IPS-11a (cell line): ENCODE measurements around the gene DNAJC4.
A peak's percentile ranks its signal among the peaks of the same experiment; 100 is the strongest.

ENCODE experiments used
- H3K4me3 ChIP-seq: one replicate; pipeline ENCODE4 v1.5.1; 2013; ENCODE audit warnings: low read depth, low read length, control low read depth

DNAJC4 gene, protein sequence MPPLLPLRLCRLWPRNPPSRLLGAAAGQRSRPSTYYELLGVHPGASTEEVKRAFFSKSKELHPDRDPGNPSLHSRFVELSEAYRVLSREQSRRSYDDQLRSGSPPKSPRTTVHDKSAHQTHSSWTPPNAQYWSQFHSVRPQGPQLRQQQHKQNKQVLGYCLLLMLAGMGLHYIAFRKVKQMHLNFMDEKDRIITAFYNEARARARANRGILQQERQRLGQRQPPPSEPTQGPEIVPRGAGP

DNA sequence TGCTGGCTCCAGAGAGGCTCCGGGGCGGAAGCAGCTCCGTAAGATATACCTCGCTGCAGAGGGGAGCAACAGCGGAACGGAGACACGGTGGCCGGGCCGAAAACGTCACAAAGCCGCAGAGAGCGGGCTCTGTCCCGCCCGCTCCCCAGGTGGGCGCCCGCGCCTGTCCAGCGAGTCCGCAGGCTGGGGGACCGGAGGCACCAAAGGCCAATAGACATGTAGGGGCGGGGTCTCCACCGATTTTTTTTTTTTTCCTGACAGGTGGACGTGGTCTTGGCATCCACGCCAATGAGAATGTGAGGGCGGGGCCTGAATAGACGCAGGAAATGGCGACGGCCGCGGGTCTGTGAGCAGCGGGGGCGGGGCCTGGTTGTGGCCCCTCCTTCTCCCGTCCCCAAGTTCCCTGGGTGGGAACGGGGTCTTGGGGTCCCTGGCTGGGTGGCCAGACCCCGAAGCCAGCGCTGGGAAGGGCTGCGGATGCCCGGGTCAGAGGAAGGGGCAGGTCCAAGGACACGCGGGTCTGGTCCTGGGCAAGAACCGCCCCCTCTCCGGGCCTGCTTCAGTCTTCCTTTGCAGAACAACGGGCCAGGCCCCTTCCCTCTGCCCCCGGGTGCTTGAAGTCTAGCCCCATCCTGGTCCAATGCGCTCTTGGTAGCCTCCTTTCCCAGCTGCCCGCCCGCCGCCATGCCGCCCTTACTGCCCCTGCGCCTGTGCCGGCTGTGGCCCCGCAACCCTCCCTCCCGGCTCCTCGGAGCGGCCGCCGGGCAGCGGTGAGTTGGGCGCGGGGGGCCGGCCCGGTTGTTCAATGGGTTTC is at the start of gene DNAJC4:
Gene DNAJC4 (plus strand): TSS at position 378 of the 814 bp plus-strand sequence. CDS start 307 bp downstream, at position 685.
- peak within 1 kb of the TSS; percentile 61 for H3K4me3 ChIP-seq

DNA sequence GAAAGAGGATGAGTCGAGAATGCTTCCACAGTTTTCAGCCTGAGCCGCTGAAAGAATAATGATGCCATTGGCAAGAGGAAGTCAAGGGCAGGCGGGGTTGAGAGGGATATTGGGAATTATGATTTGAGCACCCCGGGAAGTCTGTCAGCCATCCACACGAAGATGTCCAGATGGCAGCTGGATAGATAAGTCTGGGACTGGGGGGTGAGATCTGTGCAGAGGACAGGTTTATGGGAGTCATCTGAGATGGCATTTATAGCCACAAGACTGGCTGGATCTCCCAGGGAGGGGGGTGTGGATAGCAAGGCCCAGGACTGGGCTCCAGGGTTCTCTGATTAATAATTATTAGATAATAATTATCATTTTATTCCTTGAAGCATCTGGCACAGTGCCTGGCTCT is 49.5 kb upstream of the DNAJC4 start:
- no peak overlapping the region for H3K4me3 ChIP-seq

DNA sequence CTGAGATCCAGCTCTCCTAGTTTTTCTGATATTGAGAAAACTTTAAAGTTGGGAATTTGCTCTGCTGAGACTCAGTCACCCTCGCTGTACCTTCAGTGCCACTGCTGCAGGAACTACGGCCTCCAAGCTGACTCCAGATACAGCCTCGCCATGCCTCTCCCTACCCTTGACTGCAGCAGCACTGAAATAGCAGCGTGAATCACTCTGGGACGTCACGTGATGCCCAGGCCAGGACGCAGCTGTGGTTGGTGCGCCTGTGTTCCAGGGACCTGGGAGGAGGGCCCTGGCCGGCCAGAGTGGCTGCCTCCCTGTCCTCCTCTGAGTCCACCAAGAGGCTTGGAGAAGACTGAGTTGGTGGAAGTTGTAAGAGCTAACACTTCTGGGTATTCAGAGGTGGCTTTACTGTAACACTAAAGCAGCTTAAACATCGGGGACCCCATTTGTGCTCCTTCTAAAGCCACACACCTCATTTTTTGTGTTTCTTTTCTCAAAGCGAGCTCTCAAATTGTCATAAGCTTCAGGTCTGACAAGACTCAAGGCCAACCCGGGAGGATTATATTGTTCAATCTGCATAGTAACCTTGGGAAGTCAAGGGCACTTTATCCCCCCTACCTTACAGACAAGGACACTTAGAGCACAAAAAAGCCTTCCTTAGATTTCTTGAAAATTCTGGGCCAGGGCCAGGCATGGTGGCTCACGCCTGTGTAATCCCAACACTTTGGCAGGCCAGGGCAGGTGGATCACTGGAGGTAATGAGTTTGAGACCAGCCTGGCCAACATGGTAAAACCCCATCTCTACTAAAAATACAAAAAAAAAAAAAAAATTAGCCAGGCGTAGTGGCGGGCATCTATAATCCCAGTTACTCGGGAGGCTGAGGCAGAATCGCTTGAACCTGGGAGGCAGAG is 48.6 kb upstream of the DNAJC4 start:
- no peak overlapping the region for H3K4me3 ChIP-seq

DNA sequence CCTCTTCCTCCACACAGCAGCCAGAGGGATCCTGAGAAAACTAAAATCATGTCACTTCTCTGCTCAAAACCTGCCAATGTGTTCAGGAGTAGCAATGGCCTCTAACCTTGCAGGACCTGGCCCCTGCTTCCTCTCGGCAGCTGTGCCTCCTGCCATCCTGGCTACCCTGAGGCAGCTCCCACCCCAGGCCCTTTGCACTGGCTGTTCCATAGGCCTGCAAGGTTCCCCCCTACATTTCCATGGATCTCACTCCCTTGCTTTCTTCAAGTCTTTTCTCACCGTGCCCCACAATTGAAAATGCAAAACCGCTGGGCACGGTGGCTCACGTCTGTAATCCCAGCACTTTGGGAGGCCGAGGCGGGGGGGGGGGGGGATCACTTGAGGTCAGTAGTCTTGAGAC is 46.5 kb upstream of the DNAJC4 start:
- no peak overlapping the region for H3K4me3 ChIP-seq

DNA sequence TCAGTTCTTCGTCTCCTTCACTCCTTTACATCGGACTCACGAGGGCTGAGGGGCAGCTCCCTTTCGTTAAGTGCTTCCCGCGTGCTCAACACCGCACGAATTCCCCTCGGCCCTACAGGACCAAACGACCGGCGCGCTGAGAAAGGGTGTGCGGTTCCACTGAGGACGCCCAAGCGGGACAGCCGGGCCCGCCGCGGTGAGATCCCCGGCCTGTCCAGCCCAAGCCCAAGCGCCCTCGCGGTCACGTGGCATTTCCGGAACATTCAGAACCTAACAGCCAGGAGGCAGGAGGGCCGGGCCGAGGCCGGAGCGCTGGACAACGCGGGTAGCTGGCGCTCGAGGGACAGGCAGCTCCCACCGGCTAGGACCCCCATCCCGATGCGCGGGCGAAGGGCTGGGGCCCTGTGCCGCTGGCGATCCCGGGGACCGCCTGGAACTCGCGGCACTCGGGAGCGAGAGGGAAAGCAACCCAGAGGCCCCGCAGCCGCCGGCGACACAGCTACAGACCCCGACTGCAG is 45.1 kb upstream of the DNAJC4 start:
- H3K4me3 ChIP-seq, result peak overlapping the region; percentile 94

DNA sequence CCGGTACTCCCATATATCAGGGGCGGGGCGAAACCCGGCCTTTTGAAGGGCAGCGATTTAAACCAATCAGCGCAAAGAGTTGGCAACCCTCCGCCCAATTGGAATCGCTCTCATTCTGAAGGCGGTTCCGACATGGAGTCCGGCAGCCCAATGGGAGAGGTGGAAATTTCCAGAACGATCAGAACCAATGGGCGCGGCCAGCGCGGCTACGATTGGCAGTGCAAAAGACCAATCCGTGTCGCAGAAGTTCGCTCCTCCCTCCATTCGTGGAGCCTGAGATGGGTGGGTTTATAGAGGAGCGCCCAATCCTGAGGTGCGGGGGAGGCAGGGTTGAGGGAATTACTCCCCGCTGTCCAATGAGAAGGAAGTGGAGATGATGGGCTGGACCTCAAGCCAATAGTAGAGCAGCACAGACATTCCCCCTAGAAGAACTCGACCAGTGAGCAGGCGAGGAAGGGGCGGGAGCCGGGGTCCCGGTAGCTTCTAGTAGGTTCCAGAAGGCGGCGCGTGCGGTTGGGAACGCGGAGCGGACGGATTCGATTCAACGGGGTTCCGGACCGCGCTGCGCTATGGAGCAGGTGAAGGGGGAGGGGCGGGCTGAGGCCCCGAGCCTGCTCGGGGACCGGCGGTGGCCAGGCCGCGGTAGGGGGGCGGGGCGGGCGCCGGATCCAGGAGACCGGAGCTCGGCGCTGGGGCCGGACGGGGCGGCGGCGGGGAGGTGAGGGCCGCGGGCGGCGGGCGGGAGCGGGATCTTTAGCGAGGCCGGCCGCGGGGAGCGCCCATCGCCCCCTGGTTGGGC is 44.5 kb upstream of the DNAJC4 start, which contains the start of gene STIP1:
Gene STIP1 (plus strand): TSS at position 479 of the 799 bp plus-strand sequence. CDS start 91 bp downstream, at position 570.
- peak within 1 kb of the TSS; percentile 94 for H3K4me3 ChIP-seq

DNA sequence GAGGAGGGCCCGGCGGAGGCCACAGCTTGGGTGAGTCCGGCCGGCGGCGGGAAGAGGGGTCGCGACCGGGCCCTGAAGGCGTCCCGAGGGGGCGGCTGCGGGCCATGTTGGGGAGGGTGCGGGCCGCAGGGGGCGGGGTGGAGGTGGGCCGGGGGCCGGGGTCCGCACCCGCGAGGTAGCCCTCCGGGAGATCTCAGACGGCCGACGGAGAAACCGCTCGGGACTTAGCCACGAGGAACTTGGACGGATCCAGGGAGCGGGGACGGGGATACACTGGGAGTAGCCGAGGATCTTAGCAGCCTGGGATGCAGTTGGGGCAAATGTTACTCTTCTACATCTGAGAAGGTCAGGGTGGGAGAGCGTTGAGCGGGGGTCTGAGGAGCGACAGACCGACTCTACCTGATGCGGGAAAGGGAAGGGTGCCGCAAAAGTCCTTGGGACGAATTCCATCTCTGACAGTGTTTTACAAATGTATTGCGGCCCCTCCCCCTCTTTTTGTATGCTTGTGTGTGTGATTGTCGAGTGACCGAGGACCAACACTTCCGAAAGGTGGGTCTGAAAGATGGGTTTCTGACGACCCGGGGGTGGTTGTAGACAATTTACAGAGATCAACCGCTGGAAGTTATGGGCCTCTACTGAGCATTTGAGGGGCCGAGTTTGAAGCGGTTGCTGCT is 43.7 kb upstream of the DNAJC4 start:
- H3K4me3 ChIP-seq, result no peak overlapping the region

DNA sequence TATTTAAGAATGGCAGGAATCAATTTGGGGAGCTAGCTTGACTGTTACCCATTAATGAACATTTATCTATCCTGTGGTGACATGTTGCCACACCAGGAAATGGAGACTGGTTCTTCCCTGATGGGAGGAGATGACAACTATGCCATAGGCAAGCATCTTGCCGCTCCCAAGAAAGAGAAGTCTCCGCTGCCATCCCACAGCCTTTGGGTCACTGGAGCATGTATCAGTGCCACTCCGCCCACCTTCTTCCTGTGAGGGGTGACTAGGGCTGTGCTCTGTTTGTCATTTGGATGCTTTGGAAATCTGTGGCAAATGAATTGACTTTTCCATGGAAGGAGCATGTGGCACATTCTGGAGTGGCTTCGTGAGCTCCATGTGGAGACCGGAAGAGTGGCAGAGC is 37.9 kb upstream of the DNAJC4 start:
- no peak overlapping the region for H3K4me3 ChIP-seq

DNA sequence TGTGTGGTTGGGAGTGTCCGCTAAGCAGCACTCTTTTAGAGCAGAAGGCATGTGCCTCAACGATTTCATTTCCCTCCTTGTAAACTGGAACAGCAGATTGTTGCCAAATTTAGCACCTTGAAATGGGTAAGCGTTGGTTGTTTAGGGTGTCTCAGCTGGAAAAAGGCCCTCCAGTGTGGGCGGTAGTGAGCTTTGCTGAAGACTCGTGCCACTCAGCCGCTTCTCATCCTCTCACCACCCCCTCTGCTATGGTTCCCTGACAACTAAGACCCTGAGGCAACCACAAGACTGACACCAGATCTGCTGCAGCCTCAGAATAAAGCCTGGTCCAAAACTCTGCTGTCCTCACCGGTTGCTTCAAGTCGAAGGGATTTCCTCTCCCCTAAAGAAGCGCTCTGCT is 33.7 kb upstream of the DNAJC4 start:
- no peak overlapping the region for H3K4me3 ChIP-seq

DNA sequence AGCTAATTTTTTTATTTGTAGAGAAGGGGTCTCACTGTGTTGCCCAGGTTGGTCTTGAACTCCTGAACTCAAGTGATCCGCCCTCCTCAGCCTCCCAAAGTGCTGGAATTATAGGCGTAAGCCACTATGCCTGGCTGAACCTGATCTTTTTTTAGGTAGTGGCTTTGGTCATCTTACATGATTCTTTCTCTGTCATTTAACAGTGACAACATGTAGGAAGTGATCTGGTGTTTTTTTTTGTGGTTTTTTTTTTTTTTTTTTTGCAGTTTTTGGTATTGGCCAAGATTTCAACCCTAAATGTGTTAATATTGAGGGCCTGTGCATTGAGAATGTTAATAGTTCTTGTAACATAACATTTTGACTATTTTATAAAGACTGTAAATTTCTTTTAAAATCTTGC is 31.8 kb upstream of the DNAJC4 start:
- no peak overlapping the region for H3K4me3 ChIP-seq

DNA sequence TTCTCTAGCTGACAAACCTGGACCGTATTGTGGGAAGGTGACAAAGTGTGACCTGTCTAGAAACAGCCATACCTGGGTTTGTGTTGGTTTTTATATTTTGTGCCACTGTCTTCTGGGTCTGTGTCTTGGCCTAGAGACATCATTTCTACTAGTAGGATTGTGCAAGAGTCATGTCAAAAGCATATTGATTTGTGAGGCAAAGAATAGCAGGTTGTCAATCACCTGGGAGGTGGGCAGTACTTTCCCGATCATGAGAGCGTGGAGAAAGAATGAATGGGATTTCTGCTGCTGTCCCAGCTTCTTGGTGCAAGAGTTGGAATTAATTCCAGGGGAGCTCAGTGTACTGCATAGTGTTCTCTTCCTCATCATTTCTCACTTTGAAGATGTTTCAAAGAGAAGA is 28.8 kb upstream of the DNAJC4 start:
- H3K4me3 ChIP-seq, result no peak overlapping the region

DNA sequence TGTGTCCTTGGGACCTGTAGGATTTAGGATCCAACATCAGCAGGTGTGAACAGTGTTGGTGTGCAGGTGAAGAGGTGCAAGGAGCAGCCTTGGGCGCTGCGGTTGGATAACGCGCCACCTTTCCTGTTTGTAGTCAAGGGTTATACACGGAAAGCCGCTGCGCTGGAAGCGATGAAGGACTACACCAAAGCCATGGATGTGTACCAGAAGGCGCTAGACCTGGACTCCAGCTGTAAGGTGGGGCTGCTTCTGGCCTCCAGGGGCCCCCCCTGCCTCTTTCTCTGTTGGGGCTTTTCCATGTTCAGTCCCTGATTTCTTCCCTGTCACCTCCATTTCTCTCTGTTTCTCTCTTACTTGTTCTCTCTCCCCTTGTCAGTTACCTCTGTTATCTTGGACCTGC is 27.4 kb upstream of the DNAJC4 start:
- no peak overlapping the region for H3K4me3 ChIP-seq

DNA sequence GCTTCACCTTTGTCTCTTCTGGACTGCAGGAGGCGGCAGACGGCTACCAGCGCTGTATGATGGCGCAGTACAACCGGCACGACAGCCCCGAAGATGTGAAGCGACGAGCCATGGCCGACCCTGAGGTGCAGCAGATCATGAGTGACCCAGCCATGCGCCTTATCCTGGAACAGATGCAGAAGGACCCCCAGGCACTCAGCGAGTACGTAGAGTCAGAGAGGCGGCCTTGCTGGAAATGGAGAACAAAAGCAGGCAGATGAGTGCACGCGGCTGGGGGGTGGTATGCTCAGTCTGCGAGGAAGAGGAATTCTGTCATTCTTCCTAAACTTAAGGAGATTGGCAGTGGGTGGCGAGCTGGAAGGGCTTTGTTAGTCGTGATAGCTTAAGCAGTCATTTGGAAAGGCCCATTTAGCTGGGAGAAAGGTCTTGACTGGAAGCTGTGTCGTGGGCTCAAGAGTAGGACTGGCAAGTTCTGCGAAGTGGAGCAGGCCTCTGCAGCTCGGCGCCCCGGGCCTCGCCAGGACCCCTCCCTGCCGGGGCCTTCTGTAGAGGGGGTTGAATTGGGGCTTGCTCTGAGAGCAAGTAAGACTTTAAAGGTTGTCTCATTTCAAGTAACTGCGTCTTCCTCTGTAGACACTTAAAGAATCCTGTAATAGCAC is 26.8 kb upstream of the DNAJC4 start:
- H3K4me3 ChIP-seq, result no peak overlapping the region

DNA sequence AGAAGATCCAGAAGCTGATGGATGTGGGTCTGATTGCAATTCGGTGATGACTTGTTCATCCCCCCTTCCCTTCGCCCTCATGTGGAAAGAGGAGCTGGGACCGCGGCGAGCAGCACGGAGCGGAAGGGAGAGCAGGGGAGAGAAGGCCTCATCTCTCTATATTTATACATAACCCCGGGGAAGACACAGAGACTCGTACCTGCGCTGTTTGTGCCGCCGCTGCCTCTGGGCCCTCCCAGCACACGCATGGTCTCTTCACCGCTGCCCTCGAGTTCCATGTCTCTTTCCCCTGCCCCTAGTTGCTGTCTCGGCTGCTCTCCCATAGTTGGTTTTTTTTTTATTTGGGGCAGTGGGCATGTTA is 26.3 kb upstream of the DNAJC4 start:
- H3K4me3 ChIP-seq, result no peak overlapping the region

DNA sequence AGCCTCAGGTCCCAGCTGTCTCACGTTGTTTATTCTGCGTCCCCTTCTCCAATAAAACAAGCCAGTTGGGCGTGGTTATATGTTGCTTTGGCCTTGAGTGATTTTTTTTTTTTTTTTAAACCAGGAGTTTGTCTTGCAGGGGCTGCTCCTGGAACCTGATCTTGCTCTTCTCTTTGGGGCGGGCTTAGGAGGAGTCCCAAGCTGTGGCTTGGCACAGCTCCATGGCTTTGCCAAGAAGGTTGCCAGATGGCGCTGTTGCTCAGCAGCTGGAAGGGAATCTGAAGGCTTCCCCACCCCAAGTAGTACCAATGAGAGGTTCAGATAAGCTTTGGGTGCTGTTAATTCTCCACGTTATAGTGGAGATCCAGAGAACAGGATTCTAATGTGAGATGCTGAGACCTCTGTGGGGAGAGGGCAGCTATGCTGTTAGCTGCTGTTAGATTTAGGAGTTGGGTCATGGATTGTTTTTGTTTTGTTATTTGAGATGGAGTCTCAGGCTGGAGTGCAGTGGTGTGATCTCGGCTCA is 25.8 kb upstream of the DNAJC4 start:
- H3K4me3 ChIP-seq, result no peak overlapping the region

DNA sequence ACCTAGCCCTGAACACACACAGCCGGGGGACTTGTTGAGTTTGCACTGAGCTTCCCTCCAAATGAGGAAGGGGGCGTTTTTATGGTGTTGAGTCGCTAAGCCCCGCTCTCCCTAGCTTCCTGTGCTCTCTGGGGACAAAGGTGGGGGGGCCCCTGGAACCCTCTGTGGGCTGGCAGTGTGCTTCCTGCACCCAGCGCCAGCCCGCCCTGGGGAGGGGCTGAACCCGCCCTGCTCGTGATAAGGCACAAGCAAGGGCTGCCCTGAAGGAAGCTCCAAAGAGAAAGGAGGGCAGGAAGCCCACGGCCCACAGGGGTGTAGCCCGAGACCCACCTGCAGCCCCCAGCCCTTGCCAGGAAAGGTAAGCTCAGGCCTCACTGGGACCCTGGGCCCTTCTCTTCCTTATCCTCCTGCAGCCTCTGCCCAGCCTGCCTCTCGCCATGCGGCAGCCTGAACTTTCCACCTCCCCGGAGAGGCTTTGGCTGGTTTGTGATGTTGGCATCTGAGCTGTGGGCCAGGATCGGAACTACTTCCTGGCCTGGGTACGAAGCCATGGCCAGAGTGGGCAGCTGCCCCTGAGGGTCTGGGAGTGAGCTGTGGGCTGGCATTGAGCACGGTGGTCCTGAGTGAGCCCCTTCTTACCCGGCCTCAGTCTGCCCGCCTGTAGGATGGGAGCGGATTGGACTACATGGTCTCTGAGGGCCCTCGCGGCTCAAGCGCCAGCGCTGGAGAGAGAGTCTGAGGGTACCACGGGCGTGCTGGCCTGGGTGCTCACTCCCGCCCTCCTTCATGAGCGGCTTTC is 23.7 kb upstream of the DNAJC4 start, which contains the start of gene FERMT3:
Gene FERMT3 (plus strand): TSS at position 265 of the 799 bp plus-strand sequence. CDS start 644 bp downstream, outside the sequence.
- H3K4me3 ChIP-seq, result no peak within 1 kb of the TSS

DNA sequence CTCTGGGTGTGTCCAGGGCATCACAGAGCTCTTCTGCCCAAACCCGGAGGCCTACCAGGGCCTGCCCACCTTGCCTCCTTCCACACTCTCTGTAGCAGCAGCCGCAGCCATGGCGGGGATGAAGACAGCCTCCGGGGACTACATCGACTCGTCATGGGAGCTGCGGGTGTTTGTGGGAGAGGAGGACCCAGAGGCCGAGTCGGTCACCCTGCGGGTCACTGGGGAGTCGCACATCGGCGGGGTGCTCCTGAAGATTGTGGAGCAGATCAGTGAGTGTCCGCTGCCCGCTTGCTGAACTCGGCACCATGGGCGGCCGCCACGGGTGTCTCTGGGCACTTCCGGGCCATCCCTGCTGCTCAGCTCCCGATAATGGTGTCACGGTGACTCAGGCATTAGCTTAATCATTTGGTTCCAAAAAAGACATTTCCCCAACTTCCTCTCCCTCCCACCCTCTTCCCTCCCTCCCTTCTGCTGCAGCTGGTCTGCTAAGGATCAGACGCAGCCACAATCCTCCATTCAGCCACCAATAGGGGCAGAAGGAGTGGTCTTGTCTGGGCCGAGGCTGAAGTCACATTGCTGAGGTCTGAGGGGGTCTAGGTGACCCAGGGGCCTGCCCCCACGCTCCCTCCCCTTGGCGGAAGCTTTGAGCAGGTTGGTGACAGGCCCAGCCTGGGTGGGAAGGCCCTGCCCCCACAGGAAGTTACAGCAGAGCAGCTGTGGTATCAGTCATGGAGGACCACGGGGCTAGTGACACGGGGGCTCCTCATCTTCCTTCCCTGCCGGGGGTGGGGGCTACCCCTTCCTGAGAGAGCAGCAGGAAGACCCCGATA is 22.9 kb upstream of the DNAJC4 start:
- H3K4me3 ChIP-seq, result no peak overlapping the region
